Erythroblast (primary cell): ENCODE measurements around the gene CLEC18B.

Source experiments
- GATA1 ChIP-seq: IDR thresholded peaks from 2 replicates; pipeline ENCODE4 v1.6.1; 2011; ENCODE audit warnings: low read depth, mild to moderate bottlenecking, control low read depth, low read length, moderate library complexity
- POLR2A ChIP-seq: IDR thresholded peaks from 2 replicates; pipeline ENCODE4 v1.6.1; 2011; ENCODE audit warnings: mild to moderate bottlenecking, low read length

GRCh38 chr16:74460542-74460941 lies 39.3 kb upstream of the CLEC18B start:
- no peak for TF ChIP-seq POLR2A
- no peak for TF ChIP-seq GATA1
